HG03159 (cell line): ENCODE measurements around the gene SENP2.
"Not testable (repeated sequence)": the region's sequence is repeated elsewhere in the genome, so short reads cannot be mapped to it uniquely, and the experiment has no call there.

ENCODE experiments used
- ATAC-seq: cut with Tn5 transposase; IDR thresholded peaks from one replicate; pipeline ENCODE4 v1.9.1; 2021; ENCODE audit warnings: mild to moderate bottlenecking, moderate library complexity; ENCODE audit not compliant: unreplicated experiment

SENP2 gene

DNA sequence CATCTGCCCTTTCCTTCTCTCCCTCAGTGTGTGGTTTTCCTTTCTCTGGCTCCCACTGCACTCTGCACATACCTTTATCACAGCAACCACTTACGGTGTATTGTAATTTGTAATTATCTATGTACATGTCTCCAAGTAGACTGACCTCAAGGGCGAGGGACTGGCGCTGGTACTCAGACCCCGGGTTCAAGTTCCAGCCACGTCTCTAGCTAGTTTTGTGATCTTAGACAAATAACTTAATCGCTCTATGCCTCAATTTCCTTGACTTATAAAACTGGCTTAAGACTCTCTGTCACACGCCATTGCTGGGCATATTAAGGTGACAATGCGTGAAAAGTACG lies 607 bp upstream of the SENP2 start:
- ATAC-seq, result no peak

DNA sequence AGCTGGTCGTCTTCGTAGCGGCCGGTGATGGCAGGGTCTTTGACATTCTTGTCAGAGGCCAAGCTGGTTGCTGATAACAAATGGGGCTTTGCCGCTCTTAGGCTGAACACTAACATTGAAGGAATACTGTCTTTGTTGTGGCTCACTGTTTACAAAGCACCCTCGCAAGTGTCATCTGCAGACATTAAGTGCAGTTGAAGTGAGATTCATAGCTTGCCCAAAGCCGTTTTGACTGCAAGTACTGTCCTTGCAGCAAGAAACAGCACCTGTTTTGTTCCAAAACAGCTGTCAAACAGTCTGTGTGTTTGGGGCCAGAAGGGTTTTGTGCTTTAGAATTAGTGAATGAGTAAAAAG lies 568 bp downstream of the SENP2 start:
- no peak for ATAC-seq

GRCh38 chr3:185594073-185594472 lies 8.0 kb downstream of the SENP2 start:
- ATAC-seq, result no peak

DNA sequence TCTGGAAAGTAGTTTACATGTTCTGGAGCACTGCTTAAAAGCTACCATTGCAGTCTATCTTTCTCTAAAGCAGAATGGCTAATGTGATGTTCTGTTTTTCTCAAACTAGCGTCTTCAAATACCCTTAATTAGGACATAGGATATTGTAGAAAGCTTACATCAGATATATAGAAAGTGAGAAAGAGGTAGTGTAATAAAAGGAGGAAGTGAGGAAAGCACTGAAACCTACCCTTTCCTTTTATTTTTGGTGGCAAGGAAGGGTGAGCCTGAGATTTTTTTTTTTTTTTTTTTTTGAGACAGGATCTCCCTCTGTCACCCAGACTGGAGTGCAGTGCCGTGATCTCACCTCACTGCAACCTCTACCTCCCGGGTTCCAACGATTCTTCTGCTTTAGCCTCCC lies 9.4 kb downstream of the SENP2 start:
- ATAC-seq, result no peak

- no peak for ATAC-seq
These were observed 19.5 kb downstream of the SENP2 start for GRCh38 chr3:185605566-185605965.

GRCh38 chr3:185606196-185606595 lies 20.1 kb downstream of the SENP2 start:
- ATAC-seq, result no peak

DNA sequence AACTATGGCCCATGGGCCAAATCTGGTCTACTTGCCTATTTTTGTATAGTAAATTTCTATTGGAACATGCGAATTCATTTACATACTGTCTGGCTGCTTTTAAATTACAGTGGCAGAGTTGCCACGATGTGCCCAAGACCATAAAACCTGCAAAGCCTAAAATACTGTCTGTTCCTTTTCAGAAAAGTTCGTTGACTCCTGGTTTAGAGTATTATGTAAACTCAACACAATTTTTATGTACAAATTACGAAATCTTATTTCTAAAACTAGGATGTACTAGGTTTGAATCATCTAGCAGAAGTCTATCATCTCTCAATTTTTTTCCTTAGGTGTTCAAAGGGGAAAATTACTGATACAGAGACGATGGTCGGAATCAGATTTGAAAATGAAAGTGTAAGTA lies 26.9 kb downstream of the SENP2 start:
- no peak for ATAC-seq

DNA sequence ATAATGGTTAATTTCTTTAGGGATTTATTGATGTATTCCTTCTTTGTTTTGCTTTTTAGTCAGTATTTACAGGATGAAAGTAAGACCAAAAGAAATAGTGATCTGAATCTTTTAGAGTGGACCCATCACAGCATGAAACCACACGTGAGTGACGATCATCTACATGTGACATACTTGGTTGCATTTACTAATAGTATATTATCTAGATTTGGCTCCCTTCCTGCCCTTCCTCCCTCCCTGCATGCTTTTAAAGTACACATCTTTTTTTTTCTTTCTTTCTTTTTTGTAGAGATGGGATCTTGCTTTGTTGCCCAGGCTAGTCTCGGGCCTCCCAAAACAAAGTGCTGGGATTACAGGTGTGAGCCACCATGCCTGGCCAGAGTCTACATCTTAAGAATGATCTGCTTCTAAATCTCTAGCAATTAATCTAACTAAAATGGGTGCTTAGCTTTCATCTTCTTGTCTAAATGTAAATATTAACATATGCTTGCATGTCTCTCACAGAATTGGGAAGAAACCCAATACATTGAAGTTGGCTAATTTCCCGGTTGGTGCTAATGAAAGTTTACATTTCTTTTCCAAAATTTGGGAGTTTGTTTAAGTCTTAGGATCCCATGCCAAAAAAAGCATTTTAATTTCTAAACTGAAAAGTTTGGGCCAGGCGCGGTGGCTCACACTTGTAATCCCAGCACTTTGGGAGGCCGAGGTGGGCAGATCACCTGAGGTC lies 38.0 kb downstream of the SENP2 start:
- no peak for ATAC-seq

GRCh38 chr3:185625784-185626183 lies 39.7 kb downstream of the SENP2 start:
- no peak for ATAC-seq

DNA sequence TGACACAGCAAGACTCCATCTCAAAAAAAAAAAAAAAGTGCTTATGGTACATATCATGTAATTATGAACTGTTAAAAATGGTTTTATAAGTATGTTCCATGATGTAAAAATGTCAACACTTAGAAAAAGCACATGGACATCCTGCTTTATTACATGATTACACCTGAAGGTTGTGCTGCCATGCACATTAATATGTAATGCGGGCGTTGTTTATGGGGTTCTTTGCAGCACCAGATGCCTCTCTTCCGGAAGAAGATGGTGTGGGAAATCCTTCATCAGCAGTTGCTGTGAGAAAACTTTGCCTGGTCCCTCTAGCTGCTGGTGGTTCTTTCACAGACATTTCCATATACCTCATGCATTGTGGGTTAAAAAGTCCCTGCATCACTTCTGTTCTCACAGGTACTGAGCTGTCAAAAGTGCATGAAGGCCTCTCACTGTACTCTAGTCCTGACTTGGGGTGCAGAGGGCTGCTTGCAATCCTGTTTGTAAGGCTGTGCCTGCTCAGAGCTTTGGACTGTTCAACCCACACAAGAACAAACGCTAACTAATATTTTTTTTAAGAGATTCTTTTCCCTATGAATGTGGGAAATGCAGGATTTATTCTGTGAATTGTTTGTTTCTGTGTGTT lies 43.6 kb downstream of the SENP2 start:
- no peak for ATAC-seq

DNA sequence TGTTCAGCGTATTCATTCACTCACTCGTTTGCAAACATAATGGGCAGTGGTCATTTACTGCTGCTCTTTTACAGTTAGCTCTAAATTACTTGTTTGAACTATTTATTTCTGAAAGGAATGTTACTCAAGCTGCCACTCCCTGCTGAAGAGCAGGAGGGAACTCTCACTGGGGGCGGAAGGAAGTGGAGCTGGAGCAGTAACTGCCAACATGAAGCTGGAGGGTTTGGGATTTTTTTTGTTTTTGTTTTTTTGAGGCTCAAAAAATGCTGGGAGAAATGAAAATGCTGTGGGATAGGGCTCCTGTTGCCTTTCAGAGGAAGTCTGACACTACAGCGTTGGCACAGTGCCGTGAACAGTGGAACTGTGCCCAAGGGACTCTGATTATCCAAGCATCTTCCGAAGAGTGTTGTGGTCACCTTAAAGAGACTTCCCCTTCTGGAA lies 44.1 kb downstream of the SENP2 start:
- no peak for ATAC-seq

DNA sequence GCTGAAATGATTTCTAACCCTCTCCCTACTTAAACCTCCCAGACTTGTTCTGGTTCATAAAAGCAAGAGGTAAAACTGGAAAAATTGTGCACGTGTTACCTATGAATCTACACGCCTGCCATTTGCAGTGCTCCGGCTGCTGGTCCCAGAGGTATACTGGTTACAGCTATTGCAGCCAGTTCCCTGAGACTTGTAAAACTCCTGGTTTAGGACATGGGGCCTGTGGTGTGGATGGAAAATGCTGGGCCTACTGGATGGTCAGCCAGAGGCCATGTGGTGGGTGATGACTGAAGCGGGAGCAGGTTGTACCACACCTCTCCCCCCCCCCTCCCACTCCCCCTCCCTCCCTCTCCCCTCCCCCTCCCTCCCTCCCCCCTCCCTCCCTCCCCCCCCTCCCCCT lies 45.0 kb downstream of the SENP2 start:
- ATAC-seq, result no peak

DNA sequence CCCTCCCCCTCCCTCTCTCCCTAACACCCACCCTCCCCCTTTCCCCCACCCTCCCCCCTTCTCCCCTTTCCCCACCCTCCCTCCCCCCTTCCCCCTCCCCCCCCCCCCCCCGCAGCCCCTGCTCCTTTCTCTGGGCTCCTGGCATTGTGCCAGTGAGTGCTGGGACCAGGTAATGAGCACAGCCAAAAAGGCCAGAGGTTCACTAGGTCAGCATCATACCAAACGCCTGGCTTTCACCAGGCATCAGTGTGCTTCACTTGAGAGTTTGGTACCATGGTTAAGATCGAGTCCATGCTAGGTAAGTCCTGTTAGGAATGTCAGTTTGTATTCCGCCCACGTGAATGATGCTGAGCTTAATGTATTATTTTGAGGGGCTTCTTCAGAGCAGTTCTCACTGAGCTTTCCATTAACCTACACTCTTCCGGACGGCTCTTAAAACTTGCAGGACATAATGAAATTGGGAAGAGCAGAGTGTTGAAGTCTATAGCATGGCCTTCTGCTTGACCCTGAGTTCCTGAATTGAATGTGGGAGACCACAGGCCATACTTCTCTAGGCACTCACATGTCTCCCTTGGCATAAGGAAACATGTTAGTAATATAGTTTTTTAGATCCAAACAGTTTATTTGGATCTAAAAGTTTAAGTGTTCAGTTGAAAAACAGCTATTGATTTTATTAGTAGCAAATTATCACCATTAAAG lies 45.6 kb downstream of the SENP2 start:
- ATAC-seq, result no peak

DNA sequence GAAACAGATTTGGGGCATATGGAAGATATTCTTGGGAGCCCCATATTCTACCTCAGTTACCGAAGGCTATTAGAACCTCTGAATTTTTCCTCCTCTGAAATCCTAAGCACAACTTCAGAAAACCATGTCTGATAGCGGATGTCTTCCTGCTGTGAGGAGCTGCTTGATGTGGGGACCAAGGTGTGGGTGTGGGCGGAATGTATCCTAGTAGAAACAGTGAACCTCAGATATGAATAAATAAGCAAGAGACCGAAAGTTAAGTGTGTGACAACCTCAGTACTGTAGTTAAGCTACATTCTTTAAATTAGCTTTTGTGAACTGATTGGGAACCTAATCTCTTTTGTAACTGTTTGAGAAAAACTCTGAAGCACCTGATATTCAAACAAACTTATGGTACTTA lies 46.9 kb downstream of the SENP2 start:
- no peak for ATAC-seq

GRCh38 chr3:185637388-185637787 lies 51.3 kb downstream of the SENP2 start:
- no peak for ATAC-seq

DNA sequence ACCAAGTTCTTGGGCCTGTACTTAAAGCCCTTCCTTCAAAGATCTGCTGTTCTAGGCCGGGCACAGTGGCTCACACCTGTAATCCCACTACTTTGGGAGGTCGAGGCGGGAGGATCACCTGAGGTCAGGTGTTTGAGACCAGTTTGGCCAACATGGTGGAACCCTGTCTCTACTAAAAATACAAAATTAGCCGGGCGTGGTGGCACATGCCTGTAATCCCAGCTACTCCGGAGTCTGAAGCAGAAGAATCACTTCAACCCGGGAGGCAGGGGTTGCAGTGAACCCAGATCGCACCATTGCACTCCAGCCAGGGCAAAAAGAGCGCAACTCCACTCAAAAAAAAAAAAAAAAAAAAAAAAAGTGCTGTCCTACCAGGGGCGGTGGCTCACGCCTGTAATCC lies 52.6 kb downstream of the SENP2 start:
- not testable (repeated sequence) for ATAC-seq

- ATAC-seq, result no peak
These were observed 53.6 kb downstream of the SENP2 start for GRCh38 chr3:185639632-185640206.

- ATAC-seq, result no peak
These were observed 54.2 kb downstream of the SENP2 start for GRCh38 chr3:185640308-185640707.

DNA sequence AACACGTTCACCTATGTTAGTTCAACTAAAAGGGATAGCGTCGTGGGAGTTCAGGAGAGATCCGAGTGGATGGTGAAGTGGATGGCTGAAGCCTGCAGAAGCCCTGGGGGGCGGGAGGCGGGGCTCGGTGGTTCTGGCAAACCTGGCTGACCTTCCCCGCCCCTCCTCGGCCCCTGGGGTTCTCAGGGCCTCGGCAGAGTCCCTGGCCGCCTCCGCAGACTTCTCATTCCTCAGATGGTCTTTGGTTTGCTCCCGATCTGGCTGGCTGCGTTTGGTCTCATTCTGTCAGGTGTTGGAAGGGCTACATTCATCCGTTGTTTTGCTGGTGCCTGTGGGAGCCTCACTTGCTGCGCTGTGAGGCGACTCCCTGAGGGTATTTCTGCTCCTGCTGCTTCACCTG lies 59.1 kb downstream of the SENP2 start:
- not testable (repeated sequence) for ATAC-seq

- ATAC-seq, result no peak
These were observed 59.7 kb downstream of the SENP2 start for GRCh38 chr3:185645596-185646381.
